HEK293 (cell line): ENCODE measurements around the gene SUSD3.

Experiments used
- CTCF ChIA-PET: fragments of 350-600 bp; formaldehyde crosslinking; extraction: SDS; loops from one replicate; lab custom pipeline; 2021; ENCODE audit warnings: antibody characterized with exemption; lab: Yijun Ruan, JAX
- POLR2A ChIA-PET: fragments of 300-600 bp; formaldehyde crosslinking; extraction: SDS; loops from one replicate; lab custom pipeline; 2020; ENCODE audit warnings: antibody characterized with exemption, inconsistent platforms; lab: Yijun Ruan, JAX
- H3K27ac ChIP-seq: fragments of 200-500 bp; sonication (Bioruptor generic); 2 replicates; pipeline ENCODE4 v1.5.1; 2014; ENCODE audit warnings: low read depth, low read length, control low read depth, inconsistent platforms; ENCODE audit errors: extremely low read depth
- H3K36me3 ChIP-seq, 2 experiments: fragments of 200-500 bp in 1 of 2; sonication (Bioruptor generic) in 1 of 2; 1 replicate in 1 of 2; 2 replicates in 1 of 2; pipeline ENCODE4 v1.5.1; 2014 to 2017; ENCODE audit warnings: inconsistent platforms in 2 of 2, low read length in 2 of 2; ENCODE audit not compliant: control insufficient read depth in 2 of 2, insufficient read depth in 1 of 2
- H3K4me1 ChIP-seq: fragments of 200-500 bp; sonication (Bioruptor generic); 2 replicates; pipeline ENCODE4 v1.5.1; 2014; ENCODE audit warnings: mild to moderate bottlenecking, low read length, inconsistent platforms; ENCODE audit not compliant: control insufficient read depth, insufficient read depth
- H3K4me3 ChIP-seq: 2 replicates; pipeline ENCODE4 v1.5.1; 2011; ENCODE audit warnings: low read depth, mild to moderate bottlenecking, control low read depth, low read length, moderate library complexity
- H3K9me3 ChIP-seq: fragments of 200-500 bp; sonication (Bioruptor generic); 2 replicates; pipeline ENCODE4 v1.5.1; 2014; ENCODE audit warnings: low read depth, low read length, inconsistent platforms; ENCODE audit not compliant: control insufficient read depth, insufficient read depth
- BCL6B ChIP-seq: fragments of 450-650 bp; formaldehyde crosslinking; IDR thresholded peaks from 2 replicates; pipeline ENCODE4 v1.5.1; 2017; ENCODE audit warnings: missing biosample characterization, missing genetic modification characterization
- FEZF1 ChIP-seq: fragments of 450-650 bp; formaldehyde crosslinking; IDR thresholded peaks from 2 replicates; pipeline ENCODE4 v1.5.1; 2016; ENCODE audit warnings: missing biosample characterization, missing genetic modification characterization
- GLIS2 ChIP-seq: fragments of 450-650 bp; formaldehyde crosslinking; IDR thresholded peaks from 2 replicates; pipeline ENCODE4 v1.5.1; 2016; ENCODE audit warnings: missing biosample characterization, missing genetic modification characterization
- TRIM28 ChIP-seq: IDR thresholded peaks from 2 replicates; pipeline ENCODE4 v1.6.1; 2011; ENCODE audit warnings: low read length, control low read depth, borderline replicate concordance
- YY2 ChIP-seq: fragments of 450-650 bp; formaldehyde crosslinking; IDR thresholded peaks from 2 replicates; pipeline ENCODE4 v1.5.1; 2016; ENCODE audit warnings: missing biosample characterization, missing genetic modification characterization
- ZBTB11 ChIP-seq: fragments of 450-650 bp; formaldehyde crosslinking; conservative IDR thresholded peaks from 2 replicates; pipeline ENCODE4 v1.5.1; 2016; ENCODE audit warnings: low read depth, missing biosample characterization, missing genetic modification characterization
- ZBTB21 ChIP-seq: fragments of 450-650 bp; formaldehyde crosslinking; IDR thresholded peaks from 2 replicates; pipeline ENCODE4 v1.5.1; 2017; ENCODE audit warnings: missing biosample characterization, missing genetic modification characterization
- ZNF202 ChIP-seq: fragments of 450-650 bp; formaldehyde crosslinking; IDR thresholded peaks from 2 replicates; pipeline ENCODE4 v1.5.1; 2016; ENCODE audit warnings: missing biosample characterization, missing genetic modification characterization, borderline replicate concordance
- ZNF354C ChIP-seq: fragments of 450-650 bp; formaldehyde crosslinking; IDR thresholded peaks from 2 replicates; pipeline ENCODE4 v1.5.1; 2016; ENCODE audit warnings: missing biosample characterization, missing genetic modification characterization, low read depth, borderline replicate concordance
- ZNF48 ChIP-seq: fragments of 450-650 bp; formaldehyde crosslinking; IDR thresholded peaks from 2 replicates; pipeline ENCODE4 v1.5.1; 2016; ENCODE audit warnings: missing biosample characterization, missing genetic modification characterization
- ZNF510 ChIP-seq: fragments of 450-650 bp; formaldehyde crosslinking; IDR thresholded peaks from 2 replicates; pipeline ENCODE4 v1.5.1; 2018; ENCODE audit warnings: mild to moderate bottlenecking, missing genetic modification characterization, missing biosample characterization; ENCODE audit not compliant: insufficient replicate concordance
- ZNF530 ChIP-seq: fragments of 450-650 bp; formaldehyde crosslinking; IDR thresholded peaks from 2 replicates; pipeline ENCODE4 v1.5.1; 2016; ENCODE audit warnings: low read depth, missing biosample characterization, missing genetic modification characterization
- ZNF585B ChIP-seq: fragments of 450-650 bp; formaldehyde crosslinking; IDR thresholded peaks from 2 replicates; pipeline ENCODE4 v1.5.1; 2016; ENCODE audit warnings: missing biosample characterization, missing genetic modification characterization
- ZNF600 ChIP-seq: fragments of 450-650 bp; formaldehyde crosslinking; IDR thresholded peaks from 2 replicates; pipeline ENCODE4 v1.5.1; 2016; ENCODE audit warnings: missing biosample characterization, missing genetic modification characterization
- ZNF645 ChIP-seq: fragments of 450-650 bp; formaldehyde crosslinking; IDR thresholded peaks from 2 replicates; pipeline ENCODE4; 2016; ENCODE audit warnings: missing biosample characterization, missing genetic modification characterization
- ZNF701 ChIP-seq: fragments of 450-650 bp; formaldehyde crosslinking; IDR thresholded peaks from 2 replicates; pipeline ENCODE4 v1.5.1; 2016; ENCODE audit warnings: missing biosample characterization, missing genetic modification characterization
- ZNF747 ChIP-seq: fragments of 450-650 bp; formaldehyde crosslinking; IDR thresholded peaks from 2 replicates; pipeline ENCODE4 v1.5.1; 2016; ENCODE audit warnings: missing biosample characterization, missing genetic modification characterization
- ZNF76 ChIP-seq: fragments of 450-650 bp; formaldehyde crosslinking; IDR thresholded peaks from 2 replicates; pipeline ENCODE4; 2016; ENCODE audit warnings: low read depth, missing biosample characterization, missing genetic modification characterization, borderline replicate concordance
- ZNF791 ChIP-seq: fragments of 450-650 bp; formaldehyde crosslinking; IDR thresholded peaks from 2 replicates; pipeline ENCODE4 v1.5.1; 2016; ENCODE audit warnings: missing biosample characterization, missing genetic modification characterization

SUSD3 gene

GRCh38 chr9:93017621-93018020, 40.9 kb upstream of the SUSD3 start:
- no peaks in the 10 kb centered on the region for H3K9me3 ChIP-seq
- no peak overlapping the region for H3K4me3 ChIP-seq
- no peak overlapping the region for H3K27ac ChIP-seq
- no peak for TF ChIP-seq YY2 (tag by site-specific recombination)
- no peaks in the 10 kb centered on the region for H3K4me1 ChIP-seq
- CTCF ChIA-PET: interaction anchor here (0.9 to 1.3 kb wide), 3 partner anchors 12 to 160 kb away, joined by 3 to 4 read pairs (median 4); no protein-coding TSS in a partner anchor
- POLR2A ChIA-PET: no interaction called here
- H3K36me3 ChIP-seq: no peaks in the 10 kb centered on the region

GRCh38 chr9:93020151-93020550, 38.4 kb upstream of the SUSD3 start:
- Histone ChIP-seq H3K9me3 (no peaks in the 10 kb centered on the region), H3K36me3 (no peaks in the 10 kb centered on the region)
- TF ChIP-seq ZNF791 (no peak), FEZF1 (no peak), ZNF701 (tag by site-specific recombination) (no peak), BCL6B (no peak), ZNF48 (tag by site-specific recombination) (no peak), ZNF76 (tag by site-specific recombination) (no peak), ZNF530 (no peak), GLIS2 (tag by site-specific recombination) (no peak), ZNF600 (no peak), ZBTB11 (no peak), ZNF202 (tag by site-specific recombination) (no peak), ZBTB21 (tag by site-specific recombination) (no peak), TRIM28 (no peak), ZNF510 (tag by site-specific recombination) (no peak), ZNF354C (no peak), ZNF645 (tag by site-specific recombination) (no peak), ZNF585B (tag by site-specific recombination) (no peak), ZNF747 (tag by site-specific recombination) (no peak)
- TF ChIP-seq, all 188 proteins: peak for 0
- ChIA-PET CTCF (interaction anchor here (0.6 kb wide), 1 partner anchor 31 kb away, joined by 3 read pairs; no protein-coding TSS in a partner anchor), POLR2A (no interaction called here)
- H3K27ac ChIP-seq: no peak overlapping the region
- H3K4me1 ChIP-seq: no peaks in the 10 kb centered on the region
- H3K4me3 ChIP-seq: no peak overlapping the region
